ENCODE measurements around the gene NOS1. TPM values are rescaled to one million over a fixed set of nuclear protein-coding genes. Genes with fewer than 3 reads are reported as not detected.

Gene NOS1
- total and polyA plus RNA-seq, 3 experiments from 2014 or later = not detected

GRCh38 chr12:117361905-117362304 is 479 bp upstream of the NOS1 start:
- no peak for DNase-seq
- Mint-ChIP-seq H3K36me3 (no peaks in the 10 kb centered on the region), H3K9me3 (peaks cover 0 to 2% (median 0%) of the 10 kb centered on the region in 5 donors), H3K4me1 (no peaks in the 10 kb centered on the region), H3K27me3 (peaks cover 20 to 66% of the 10 kb centered on the region in 2 donors), H3K4me3 (peak overlapping the region in 1 of 7 donors; percentile 54), H3K27ac (no peak overlapping the region)
- no peak overlapping the region for H3K27ac ChIP-seq (ENCODE audit: low read depth, low read length)
- POLR2A ChIA-PET = no interaction called here
- no peaks in the 10 kb centered on the region for H3K36me3 ChIP-seq (ENCODE audit: insufficient read depth, low read length)
- no peaks in the 10 kb centered on the region for H3K4me1 ChIP-seq (ENCODE audit: insufficient read depth, low read length)
- no peaks in the 10 kb centered on the region for H3K27me3 ChIP-seq (ENCODE audit: insufficient read depth, low read length, poor library complexity, severe bottlenecking)
- no peaks in the 10 kb centered on the region for H3K9me3 ChIP-seq (ENCODE audit: low read length)
- H3K4me3 ChIP-seq (ENCODE audit: low read length) = no peak overlapping the region
- CTCF ChIA-PET = no interaction called here

- H3K9me3 Mint-ChIP-seq = peaks cover 0 to 2% (median 0%) of the 10 kb centered on the region in 5 donors
- DNase-seq = no peak
- H3K4me1 Mint-ChIP-seq = no peaks in the 10 kb centered on the region
- ChIA-PET CTCF (no interaction called here), POLR2A (no interaction called here)
- Histone ChIP-seq H3K4me3 (ENCODE audit: low read length) (no peak overlapping the region), H3K9me3 (ENCODE audit: low read length) (no peaks in the 10 kb centered on the region), H3K36me3 (ENCODE audit: insufficient read depth, low read length) (no peaks in the 10 kb centered on the region), H3K27ac (ENCODE audit: low read depth, low read length) (no peak overlapping the region), H3K27me3 (ENCODE audit: insufficient read depth, low read length, poor library complexity, severe bottlenecking) (no peaks in the 10 kb centered on the region), H3K4me1 (ENCODE audit: insufficient read depth, low read length) (no peaks in the 10 kb centered on the region)
- no peak overlapping the region for H3K4me3 Mint-ChIP-seq
- peaks cover 17 to 59% of the 10 kb centered on the region in 2 donors for H3K27me3 Mint-ChIP-seq
- H3K27ac Mint-ChIP-seq = no peak overlapping the region
- no peaks in the 10 kb centered on the region for H3K36me3 Mint-ChIP-seq
Observed at GRCh38 chr12:117360551-117361346, 677 bp downstream of the NOS1 start.

DNA sequence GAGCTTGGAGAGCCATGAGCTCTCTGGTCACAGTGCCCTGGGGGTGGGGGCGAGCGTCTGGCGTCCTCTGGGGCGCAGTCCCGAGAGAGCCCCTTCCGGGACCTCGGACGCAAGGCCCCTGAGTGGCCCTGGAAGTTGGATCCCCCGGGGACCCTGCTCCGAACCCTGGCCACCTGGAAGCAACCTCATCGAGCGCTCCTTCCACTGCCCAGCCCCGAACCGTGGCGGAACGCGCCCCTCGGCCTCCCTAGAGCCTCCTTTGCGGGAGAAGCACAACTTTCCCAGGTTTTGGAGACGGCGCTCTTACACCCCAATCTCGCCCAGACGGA is 1.2 kb downstream of the NOS1 start:
- no peak for DNase-seq
- Histone ChIP-seq H3K36me3 (ENCODE audit: insufficient read depth, low read length) (no peaks in the 10 kb centered on the region), H3K27me3 (ENCODE audit: insufficient read depth, low read length, poor library complexity, severe bottlenecking) (no peaks in the 10 kb centered on the region), H3K4me1 (ENCODE audit: insufficient read depth, low read length) (no peaks in the 10 kb centered on the region), H3K27ac (ENCODE audit: low read depth, low read length) (no peak overlapping the region), H3K4me3 (ENCODE audit: low read length) (no peak overlapping the region), H3K9me3 (ENCODE audit: low read length) (no peaks in the 10 kb centered on the region)
- Mint-ChIP-seq H3K4me3 (no peak overlapping the region), H3K27ac (no peak overlapping the region), H3K4me1 (no peaks in the 10 kb centered on the region), H3K36me3 (no peaks in the 10 kb centered on the region), H3K27me3 (peaks cover 17 to 54% of the 10 kb centered on the region in 2 donors), H3K9me3 (peaks cover 0 to 2% (median 0%) of the 10 kb centered on the region in 5 donors)
- POLR2A ChIA-PET = no interaction called here
- CTCF ChIA-PET = no interaction called here

DNA sequence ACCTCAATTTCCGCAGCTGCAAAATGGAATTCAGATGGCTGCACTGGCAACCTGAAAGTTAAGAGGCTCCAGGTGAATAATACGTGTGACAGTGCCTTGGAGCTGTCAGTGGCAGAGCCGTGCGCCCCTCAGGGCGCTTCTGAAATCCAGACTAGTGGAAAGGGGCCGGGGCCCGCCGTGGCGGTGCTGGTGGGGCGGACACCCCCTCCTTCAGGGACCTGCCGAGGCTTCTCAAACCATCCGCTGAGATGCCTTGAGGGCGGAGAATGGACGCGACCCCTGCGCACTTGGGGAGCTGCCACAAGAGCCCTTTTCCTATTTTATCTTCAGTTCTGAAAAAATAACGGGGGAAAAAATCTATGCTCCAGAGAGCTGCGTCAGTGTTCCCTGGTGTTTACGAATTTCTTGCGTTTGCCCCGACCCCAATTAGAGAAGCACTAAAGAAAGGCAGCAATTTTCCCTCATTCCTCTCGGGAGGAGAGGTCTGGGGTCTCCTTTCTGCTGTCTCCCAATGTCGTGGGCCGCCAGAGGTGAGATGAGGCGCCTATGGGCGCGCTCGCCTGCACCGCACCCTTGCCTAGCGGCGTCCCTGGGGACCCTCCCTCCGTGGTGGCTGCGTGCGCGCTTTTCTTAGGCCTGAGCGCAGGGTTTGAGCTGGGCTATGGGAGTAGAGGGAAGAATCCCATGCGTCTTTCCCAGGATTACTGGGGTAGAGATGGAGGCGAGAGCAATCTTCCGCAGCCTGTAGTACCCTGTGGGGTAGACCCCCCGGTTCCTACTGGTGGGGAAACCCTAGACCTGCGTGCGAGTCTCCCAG is 2.2 kb downstream of the NOS1 start:
- no peaks in the 10 kb centered on the region for H3K36me3 Mint-ChIP-seq
- no peaks in the 10 kb centered on the region for H3K4me1 Mint-ChIP-seq
- DNase-seq = no peak
- H3K4me3 Mint-ChIP-seq = no peak overlapping the region
- peaks cover 17 to 51% of the 10 kb centered on the region in 2 donors for H3K27me3 Mint-ChIP-seq
- H3K4me1 ChIP-seq (ENCODE audit: insufficient read depth, low read length) = no peaks in the 10 kb centered on the region
- ChIA-PET CTCF (no interaction called here), POLR2A (no interaction called here)
- H3K27me3 ChIP-seq (ENCODE audit: insufficient read depth, low read length, poor library complexity, severe bottlenecking) = no peaks in the 10 kb centered on the region
- no peak overlapping the region for H3K4me3 ChIP-seq (ENCODE audit: low read length)
- no peak overlapping the region for H3K27ac Mint-ChIP-seq
- no peaks in the 10 kb centered on the region for H3K9me3 ChIP-seq (ENCODE audit: low read length)
- no peak overlapping the region for H3K27ac ChIP-seq (ENCODE audit: low read depth, low read length)
- H3K36me3 ChIP-seq (ENCODE audit: insufficient read depth, low read length) = no peaks in the 10 kb centered on the region
- H3K9me3 Mint-ChIP-seq = peaks cover 0 to 2% (median 0%) of the 10 kb centered on the region in 5 donors

GRCh38 chr12:117356048-117356447 is 5.4 kb downstream of the NOS1 start:
- Mint-ChIP-seq H3K4me3 (no peak overlapping the region), H3K27ac (no peak overlapping the region), H3K9me3 (no peaks in the 10 kb centered on the region), H3K36me3 (no peaks in the 10 kb centered on the region), H3K4me1 (no peaks in the 10 kb centered on the region), H3K27me3 (peaks cover 9 to 25% of the 10 kb centered on the region in 2 donors)
- no peaks in the 10 kb centered on the region for H3K36me3 ChIP-seq (ENCODE audit: insufficient read depth, low read length)
- H3K4me1 ChIP-seq (ENCODE audit: insufficient read depth, low read length) = no peaks in the 10 kb centered on the region
- no peaks in the 10 kb centered on the region for H3K27me3 ChIP-seq (ENCODE audit: insufficient read depth, low read length, poor library complexity, severe bottlenecking)
- H3K4me3 ChIP-seq (ENCODE audit: low read length) = no peak overlapping the region
- H3K27ac ChIP-seq (ENCODE audit: low read depth, low read length) = no peak overlapping the region
- ChIA-PET POLR2A (no interaction called here), CTCF (no interaction called here)
- no peaks in the 10 kb centered on the region for H3K9me3 ChIP-seq (ENCODE audit: low read length)
- DNase-seq = no peak

GRCh38 chr12:117352883-117353282 is 8.5 kb downstream of the NOS1 start:
- POLR2A ChIA-PET = no interaction called here
- CTCF ChIA-PET = no interaction called here
- DNase-seq = no peak
- H3K27ac ChIP-seq (ENCODE audit: low read depth, low read length) = no peak overlapping the region
- H3K4me1 ChIP-seq (ENCODE audit: insufficient read depth, low read length) = no peaks in the 10 kb centered on the region
- H3K9me3 ChIP-seq (ENCODE audit: low read length) = no peaks in the 10 kb centered on the region
- H3K9me3 Mint-ChIP-seq = peaks cover 0 to 2% (median 0%) of the 10 kb centered on the region in 5 donors
- no peaks in the 10 kb centered on the region for H3K27me3 ChIP-seq (ENCODE audit: insufficient read depth, low read length, poor library complexity, severe bottlenecking)
- no peak overlapping the region for H3K27ac Mint-ChIP-seq
- no peaks in the 10 kb centered on the region for H3K36me3 Mint-ChIP-seq
- H3K36me3 ChIP-seq (ENCODE audit: insufficient read depth, low read length) = no peaks in the 10 kb centered on the region
- no peaks in the 10 kb centered on the region for H3K4me1 Mint-ChIP-seq
- H3K27me3 Mint-ChIP-seq = peaks cover 1 to 8% of the 10 kb centered on the region in 2 donors
- no peak overlapping the region for H3K4me3 ChIP-seq (ENCODE audit: low read length)
- no peak overlapping the region for H3K4me3 Mint-ChIP-seq

GRCh38 chr12:117352206-117352605 is 9.2 kb downstream of the NOS1 start:
- H3K27ac Mint-ChIP-seq = no peak overlapping the region
- no peak overlapping the region for H3K4me3 ChIP-seq (ENCODE audit: low read length)
- no peak for DNase-seq
- no peaks in the 10 kb centered on the region for H3K9me3 ChIP-seq (ENCODE audit: low read length)
- H3K4me1 Mint-ChIP-seq = no peaks in the 10 kb centered on the region
- H3K27ac ChIP-seq (ENCODE audit: low read depth, low read length) = no peak overlapping the region
- H3K9me3 Mint-ChIP-seq = peaks cover 0 to 2% (median 0%) of the 10 kb centered on the region in 5 donors
- no peaks in the 10 kb centered on the region for H3K36me3 ChIP-seq (ENCODE audit: insufficient read depth, low read length)
- peaks cover 0 to 2% (median 0%) of the 10 kb centered on the region in 3 donors for H3K36me3 Mint-ChIP-seq
- no peaks in the 10 kb centered on the region for H3K27me3 ChIP-seq (ENCODE audit: insufficient read depth, low read length, poor library complexity, severe bottlenecking)
- no peaks in the 10 kb centered on the region for H3K4me1 ChIP-seq (ENCODE audit: insufficient read depth, low read length)
- peaks cover 1 to 2% of the 10 kb centered on the region in 2 donors for H3K27me3 Mint-ChIP-seq
- no peak overlapping the region for H3K4me3 Mint-ChIP-seq
- ChIA-PET POLR2A (no interaction called here), CTCF (no interaction called here)

DNA sequence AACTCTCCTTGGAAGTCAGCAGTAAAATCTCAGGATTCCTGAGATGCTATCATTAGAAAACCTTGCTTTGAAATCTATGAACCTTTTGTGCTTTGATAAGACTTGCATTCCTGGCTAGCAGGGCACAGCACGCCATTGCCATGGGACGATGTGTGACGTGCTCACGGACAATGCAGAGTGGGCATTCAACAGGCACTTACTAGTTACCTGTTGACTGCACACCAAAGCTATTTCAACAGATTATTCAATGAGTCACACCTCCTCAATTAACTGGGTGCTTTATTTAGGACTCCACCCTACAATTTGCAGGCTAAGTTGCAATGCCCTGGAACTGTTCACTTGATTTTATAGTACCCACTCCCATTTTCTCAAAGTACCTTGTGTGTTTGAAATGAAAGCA is 11.3 kb downstream of the NOS1 start:
- H3K9me3 ChIP-seq (ENCODE audit: low read length) = no peaks in the 10 kb centered on the region
- DNase-seq = no peak
- Mint-ChIP-seq H3K4me1 (no peaks in the 10 kb centered on the region), H3K9me3 (peaks cover 0 to 2% (median 0%) of the 10 kb centered on the region in 5 donors), H3K4me3 (no peak overlapping the region), H3K27me3 (peaks cover 2% of the 10 kb centered on the region in 2 donors), H3K27ac (no peak overlapping the region), H3K36me3 (peaks cover 0 to 2% (median 0%) of the 10 kb centered on the region in 3 donors)
- no peaks in the 10 kb centered on the region for H3K36me3 ChIP-seq (ENCODE audit: insufficient read depth, low read length)
- POLR2A ChIA-PET = no interaction called here
- H3K27me3 ChIP-seq (ENCODE audit: insufficient read depth, low read length, poor library complexity, severe bottlenecking) = no peaks in the 10 kb centered on the region
- H3K4me1 ChIP-seq (ENCODE audit: insufficient read depth, low read length) = no peaks in the 10 kb centered on the region
- no peak overlapping the region for H3K27ac ChIP-seq (ENCODE audit: low read depth, low read length)
- CTCF ChIA-PET = no interaction called here
- H3K4me3 ChIP-seq (ENCODE audit: low read length) = no peak overlapping the region
